Lower leg skin (tissue), 4 donors: ENCODE measurements around the gene DUOXA2. TPM values are rescaled to one million over a fixed set of nuclear protein-coding genes. Genes with fewer than 3 reads are reported as not detected.
A peak's percentile ranks its signal among the peaks of the same experiment; 100 is the strongest.

Experiments used
- DNase-seq, 2 donors: peaks; one replicate each; pipeline ENCODE4 v3.0.0-alpha.2; 2019; ENCODE audit warnings: low spot score in 2 of 2
- H3K4me3 ChIP-seq: fragments of 200-600 bp; sonication (generic); 2 replicates; pipeline ENCODE4 v1.5.1; 2017; ENCODE audit warnings: mild to moderate bottlenecking, low read depth; ENCODE audit not compliant: poor library complexity, severe bottlenecking
- POLR2A ChIP-seq, 2 donors: fragments of 450-650 bp; IDR thresholded peaks; one replicate each; pipeline ENCODE4 v1.6.1; 2016 to 2017; ENCODE audit warnings: antibody characterized with exemption in 2 of 2, mild to moderate bottlenecking in 1 of 2, moderate library complexity in 1 of 2
- WGBS, 2 donors: methylation state at CpG; one replicate each; pipeline ENCODE4 v1.1.5; 2018; 5-methylcytosine and 5-hydroxymethylcytosine counted together
- intact Hi-C: fragments of 100-400 bp; cut with DNase I; formaldehyde crosslinking; loops from one replicate; pipeline ENCODE4 v1.15.0; 2023; ENCODE audit warnings: low total_unique reads
- total RNA-seq, 4 donors: library from RNA; depleted of rRNA; stranded (reverse); fragments of >200 nt; gene quantifications; one replicate each; pipeline ENCODE4 v1.1.0, GENCODE V29; 2016
- TF ChIP-seq, protein P1 (sequence below), 3 donors: fragments of 450-650 bp; IDR thresholded peaks; one replicate each; pipeline ENCODE4 v1.5.1; 2016; ENCODE audit warnings: antibody characterized with exemption in 3 of 3, mild to moderate bottlenecking in 3 of 3, moderate library complexity in 2 of 3

Gene DUOXA2
- total RNA-seq, 4 donors from 2014 or later: not detected

DNA sequence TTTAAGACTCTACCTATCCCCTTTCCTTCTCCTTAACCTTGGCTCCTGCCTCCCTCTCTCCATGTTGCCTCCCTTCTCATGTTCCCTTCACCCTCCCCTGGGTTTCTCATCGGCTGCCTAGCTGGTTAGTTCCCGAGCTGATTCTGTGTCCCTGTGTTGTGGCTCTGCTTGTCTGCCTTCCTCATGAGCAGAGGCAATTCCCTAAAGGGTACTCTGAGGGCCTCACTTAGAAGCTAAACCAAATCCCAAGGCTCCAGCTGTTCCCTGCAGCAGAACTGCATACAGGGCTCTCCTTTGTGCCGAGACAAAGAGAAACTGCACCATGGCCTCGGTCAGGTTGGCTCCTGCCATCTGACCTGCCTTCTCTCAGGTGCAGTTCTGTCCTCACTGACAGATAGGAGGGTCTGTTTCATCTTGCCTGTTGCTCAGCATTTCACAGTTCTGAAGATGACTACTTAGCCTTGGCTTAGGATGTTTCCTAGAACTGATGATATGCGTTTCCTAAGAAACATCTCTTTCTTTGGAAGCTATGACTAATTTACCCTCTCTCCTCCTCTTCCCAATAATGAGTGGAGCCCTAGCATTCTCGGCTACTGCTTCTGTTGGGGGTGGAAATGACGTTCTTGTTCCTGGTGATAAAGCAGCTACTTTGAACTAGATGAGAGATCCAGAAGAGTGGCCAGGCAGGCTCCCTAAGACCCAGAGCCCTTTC, 42.8 kb downstream of the DUOXA2 start:
- DNase-seq: no peak
- no peak overlapping the region for H3K4me3 ChIP-seq
- TF ChIP-seq POLR2A (IDR thresholded peaks at IDR 0.05): no peak
- TF ChIP-seq, protein P1, sequence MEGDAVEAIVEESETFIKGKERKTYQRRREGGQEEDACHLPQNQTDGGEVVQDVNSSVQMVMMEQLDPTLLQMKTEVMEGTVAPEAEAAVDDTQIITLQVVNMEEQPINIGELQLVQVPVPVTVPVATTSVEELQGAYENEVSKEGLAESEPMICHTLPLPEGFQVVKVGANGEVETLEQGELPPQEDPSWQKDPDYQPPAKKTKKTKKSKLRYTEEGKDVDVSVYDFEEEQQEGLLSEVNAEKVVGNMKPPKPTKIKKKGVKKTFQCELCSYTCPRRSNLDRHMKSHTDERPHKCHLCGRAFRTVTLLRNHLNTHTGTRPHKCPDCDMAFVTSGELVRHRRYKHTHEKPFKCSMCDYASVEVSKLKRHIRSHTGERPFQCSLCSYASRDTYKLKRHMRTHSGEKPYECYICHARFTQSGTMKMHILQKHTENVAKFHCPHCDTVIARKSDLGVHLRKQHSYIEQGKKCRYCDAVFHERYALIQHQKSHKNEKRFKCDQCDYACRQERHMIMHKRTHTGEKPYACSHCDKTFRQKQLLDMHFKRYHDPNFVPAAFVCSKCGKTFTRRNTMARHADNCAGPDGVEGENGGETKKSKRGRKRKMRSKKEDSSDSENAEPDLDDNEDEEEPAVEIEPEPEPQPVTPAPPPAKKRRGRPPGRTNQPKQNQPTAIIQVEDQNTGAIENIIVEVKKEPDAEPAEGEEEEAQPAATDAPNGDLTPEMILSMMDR (IDR thresholded peaks at IDR 0.05): no peak
- 69 to 79% methylated on average over 7 of the region's 7 CpGs for whole genome bisulfite sequencing, 2 donors
- intact Hi-C loops: no loop called here

DNA sequence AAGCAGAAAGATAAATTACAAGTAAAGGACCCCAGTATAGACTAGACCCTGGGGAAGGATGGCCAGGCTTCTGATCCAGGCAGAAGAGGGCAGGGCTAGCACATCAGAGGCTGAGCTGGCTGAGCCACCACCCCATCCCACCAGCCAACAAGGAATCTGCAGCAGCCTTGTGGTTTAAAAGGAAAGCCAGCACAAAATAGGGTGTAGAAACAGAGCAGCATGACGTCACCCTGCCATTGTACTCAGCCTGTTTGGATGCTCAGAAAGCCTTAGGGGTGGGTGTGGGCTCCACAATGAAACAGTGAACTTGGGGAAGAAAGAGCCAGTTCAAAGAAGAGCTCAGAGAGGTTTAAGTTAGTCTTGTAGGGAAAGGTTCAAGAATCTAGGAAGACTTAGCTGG, 43.8 kb downstream of the DUOXA2 start:
- DNase-seq: no peak
- WGBS, 2 donors: 13 to 29% methylated on average over 1 of the region's 1 CpG
- intact Hi-C loops: no loop called here
- H3K4me3 ChIP-seq: no peak overlapping the region
- no peak for TF ChIP-seq POLR2A (IDR thresholded peaks at IDR 0.05)
- TF ChIP-seq, protein P1 (IDR thresholded peaks at IDR 0.05): no peak

DNA sequence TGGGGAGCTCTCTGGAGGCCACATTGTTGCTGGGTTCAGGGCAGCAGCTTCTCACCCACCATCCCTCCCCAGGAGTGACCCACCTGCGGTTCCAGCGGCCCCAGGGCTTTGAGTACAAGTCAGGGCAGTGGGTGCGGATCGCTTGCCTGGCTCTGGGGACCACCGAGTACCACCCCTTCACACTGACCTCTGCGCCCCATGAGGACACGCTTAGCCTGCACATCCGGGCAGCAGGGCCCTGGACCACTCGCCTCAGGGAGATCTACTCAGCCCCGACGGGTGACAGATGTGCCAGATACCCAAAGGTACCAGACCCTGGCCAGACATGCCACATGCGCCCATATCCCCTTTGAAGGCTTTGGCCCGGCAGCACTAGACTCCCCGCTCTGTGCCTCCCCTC, 47.5 kb downstream of the DUOXA2 start:
- WGBS, 2 donors: 87 to 92% methylated on average over 13 to 14 of the region's 14 CpGs
- no peak overlapping the region for H3K4me3 ChIP-seq
- intact Hi-C loops: no loop called here
- no peak for TF ChIP-seq POLR2A (IDR thresholded peaks at IDR 0.05)
- TF ChIP-seq, protein P1 (IDR thresholded peaks at IDR 0.05): no peak
- DNase-seq: no peak

DNA sequence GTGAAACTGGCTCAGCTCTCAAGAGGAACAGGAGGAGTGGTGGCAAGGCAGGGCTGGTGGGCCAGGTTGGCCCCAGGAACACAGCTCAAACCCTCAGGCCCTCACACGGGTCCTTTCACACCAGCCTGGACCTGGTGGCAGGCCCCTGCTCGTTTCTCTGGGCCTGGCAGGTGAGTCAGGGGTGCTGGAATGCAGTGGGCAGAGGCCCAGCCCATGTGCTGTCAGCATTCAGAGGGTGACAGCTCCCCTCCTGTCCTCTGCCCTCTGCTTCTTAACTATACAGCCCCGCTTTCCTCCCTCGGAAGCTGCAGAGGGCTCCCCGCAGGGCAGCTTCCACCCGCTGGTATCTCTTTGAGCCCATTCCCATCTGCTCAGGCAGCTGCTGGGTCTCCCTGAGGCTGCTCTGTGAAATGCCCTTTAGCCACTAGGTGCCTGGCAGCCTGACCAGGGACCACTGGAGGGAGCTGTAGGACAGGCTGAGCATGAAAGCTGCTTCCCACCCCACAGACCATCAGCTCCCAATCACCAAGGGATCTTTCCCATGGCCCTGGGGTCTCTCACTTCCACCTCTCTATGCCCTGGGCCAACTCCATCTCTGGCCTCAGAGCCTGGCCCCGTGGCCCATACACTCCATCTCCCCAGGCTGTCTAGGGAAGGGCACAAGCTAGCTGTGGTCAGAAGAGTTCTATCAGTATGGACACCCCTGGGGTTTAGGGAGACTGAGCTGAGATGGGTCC, 48.8 kb downstream of the DUOXA2 start:
- DNase-seq: peak; percentile 76 to 95
- intact Hi-C loops: no loop called here
- TF ChIP-seq POLR2A (IDR thresholded peaks at IDR 0.05): no peak
- TF ChIP-seq, protein P1 (IDR thresholded peaks at IDR 0.05): peak in 1 of 3 donors; percentile 24
- 13 to 14% methylated on average over 7 of the region's 7 CpGs for WGBS, 2 donors
- H3K4me3 ChIP-seq: no peak overlapping the region

DNA sequence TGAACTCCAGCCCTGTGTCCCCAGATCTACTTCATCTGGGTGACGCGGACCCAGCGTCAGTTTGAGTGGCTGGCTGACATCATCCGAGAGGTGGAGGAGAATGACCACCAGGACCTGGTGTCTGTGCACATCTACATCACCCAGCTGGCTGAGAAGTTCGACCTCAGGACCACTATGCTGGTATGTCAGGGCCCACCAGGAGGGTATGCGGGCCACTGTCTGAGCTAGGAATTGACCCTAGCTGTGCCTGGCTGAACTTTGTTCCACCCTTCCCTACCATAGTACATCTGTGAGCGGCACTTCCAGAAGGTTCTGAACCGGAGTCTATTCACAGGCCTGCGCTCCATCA, 49.4 kb downstream of the DUOXA2 start:
- TF ChIP-seq POLR2A (IDR thresholded peaks at IDR 0.05): no peak
- TF ChIP-seq, protein P1 (IDR thresholded peaks at IDR 0.05): no peak
- 85 to 89% methylated on average over 9 of the region's 9 CpGs for WGBS, 2 donors
- intact Hi-C loops: no loop called here
- no peak for DNase-seq
- no peak overlapping the region for H3K4me3 ChIP-seq
